Adrenal gland (tissue), 12 donors: Measurements from ENCODE around the gene TXNDC11. TPM values are rescaled to one million over a fixed set of nuclear protein-coding genes. Genes with fewer than 3 reads are reported as not detected.

Experiments
- DNase-seq, 7 donors: peaks; one replicate each; pipeline ENCODE4 v3.0.0-alpha.2; 2019 to 2020
- H3K27ac ChIP-seq, 5 donors: fragments of 200-600 bp; sonication (generic) in 4 of 5; 1 replicate in 3 of 5; 2 replicates in 2 of 5; pipeline versions ENCODE4 v1.5.1 to v1.8.0; 2016 to 2020; ENCODE audit warnings: mild to moderate bottlenecking in 1 of 5
- H3K27me3 ChIP-seq: fragments of 200-600 bp; 2 replicates; pipeline ENCODE4 v1.8.0; 2021
- H3K36me3 ChIP-seq, 2 donors: fragments of 200-600 bp; replicated peaks in 1 of 2; 1 replicate in 1 of 2; 2 replicates in 1 of 2; pipeline versions ENCODE4 v1.5.1 to v1.8.0; 2018 to 2022
- H3K4me1 ChIP-seq, 2 donors: fragments of 200-600 bp; replicated peaks in 1 of 2; 1 replicate in 1 of 2; 2 replicates in 1 of 2; pipeline versions ENCODE4 v1.5.1 to v1.8.0; 2018 to 2021
- H3K4me3 ChIP-seq, 4 donors: fragments of 200-600 bp; sonication (generic) in 3 of 4; one replicate each; pipeline ENCODE4 v1.5.1; 2016 to 2018
- H3K9me3 ChIP-seq, 3 donors: fragments of 200-600 bp; sonication (generic) in 1 of 3; replicated peaks in 1 of 3; 1 replicate in 2 of 3; 2 replicates in 1 of 3; pipeline versions ENCODE4 v1.5.1 to v1.8.0; 2016 to 2021
- POLR2A ChIP-seq, 2 donors: fragments of 450-650 bp; IDR thresholded peaks; one replicate each; pipeline ENCODE4 v1.6.1; 2017; ENCODE audit warnings: antibody characterized with exemption in 2 of 2, mild to moderate bottlenecking in 2 of 2, moderate library complexity in 1 of 2
- WGBS, 4 donors: extraction: QIAGEN DNeasy Blood & Tissue Kit in 2 of 4; methylation state at CpG; one replicate each; pipeline versions ENCODE4 v1.1.5 to v1.1.7; 2013 to 2017; 5-methylcytosine and 5-hydroxymethylcytosine counted together
- intact Hi-C, 2 donors: fragments of 100-400 bp; cut with DNase I; formaldehyde crosslinking; loops; one replicate each; pipeline versions ENCODE4 v1.14.1 to v1.15.0; 2022 to 2023
- polyA plus RNA-seq, 3 donors: library from polyadenylated mRNA; stranded (reverse); fragments of 200-250 nt in 2 of 3; fragments of 350-450 nt in 1 of 3; fragmentation: Illumina TruSeq in 1 of 3; extraction: RNeasy Lipid Tissue Mini Kit (QIAGEN cat#74804) in 1 of 3; gene quantifications; one replicate each; pipeline ENCODE4 v1.2.3, GENCODE V29; 2013 to 2014
- total RNA-seq, 9 donors: library from RNA; depleted of rRNA in 4 of 9; stranded (reverse); fragments of >200 nt in 4 of 9; fragments of 120-200 nt in 1 of 9; fragmentation: NEBNext Ultra II Directional in 1 of 9; extraction: Animal tissue kit (Norgen Biotek cat#: 25700) in 1 of 9; gene quantifications; one replicate each; pipeline versions ENCODE4 v1.1.0 to v1.2.4, GENCODE V29; 2013 to 2023
- TF ChIP-seq, protein P1 (sequence below), 6 experiments: fragments of 450-650 bp in 4 of 6; fragments of 200-600 bp in 2 of 6; sonication (generic) in 1 of 6; IDR thresholded peaks; 1 replicate in 5 of 6; 2 replicates in 1 of 6; pipeline versions ENCODE4 v1.5.1 to v1.8.0; 2016 to 2021; ENCODE audit warnings: antibody characterized with exemption in 6 of 6, mild to moderate bottlenecking in 2 of 6, moderate library complexity in 1 of 6
- donor health status: healthy with polysubstance abuse.
- donor health status: Bipolar disorder and iron deficiency.
- donor health status: DM: yes; HTN: yes; CAD: no.
- donor health status: DM: no; HTN: no; CAD: no.
- donor health status: DM: no; HTN: no; CAD: no.
- donor health status: DM: yes; HTN: yes; CAD: no.

The TXNDC11 gene
- total and polyA plus RNA-seq, 12 donors: 33.5 to 78.1 (median 50.4) TPM

DNA sequence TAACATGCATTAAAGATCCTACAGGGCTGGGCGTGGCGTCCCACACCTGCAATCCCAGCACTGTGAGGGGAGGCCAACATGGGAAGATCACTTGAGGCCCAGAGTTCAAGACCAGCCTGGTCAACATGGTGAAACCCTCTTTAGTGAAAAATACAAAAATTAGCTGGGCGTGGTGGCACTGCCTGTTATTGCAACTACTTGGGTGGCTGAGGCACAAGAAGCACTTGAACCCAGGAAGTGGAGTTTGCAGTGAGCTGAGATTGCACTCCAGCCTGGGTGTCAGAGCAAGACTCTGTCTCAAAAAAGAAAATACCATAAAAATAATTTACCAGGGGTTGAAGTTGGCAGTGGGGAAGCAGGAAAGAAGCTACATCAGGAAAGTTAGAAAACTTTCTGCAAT, 12.9 kb downstream of the TXNDC11 start:
- H3K4me3 ChIP-seq: no peak overlapping the region
- no peaks in the 10 kb centered on the region for H3K9me3 ChIP-seq
- DNase-seq: no peak
- peaks cover 13 to 29% of the 10 kb centered on the region in 2 donors for H3K4me1 ChIP-seq
- peaks cover 0 to 68% of the 10 kb centered on the region in 2 donors for H3K36me3 ChIP-seq
- TF ChIP-seq, protein P1, sequence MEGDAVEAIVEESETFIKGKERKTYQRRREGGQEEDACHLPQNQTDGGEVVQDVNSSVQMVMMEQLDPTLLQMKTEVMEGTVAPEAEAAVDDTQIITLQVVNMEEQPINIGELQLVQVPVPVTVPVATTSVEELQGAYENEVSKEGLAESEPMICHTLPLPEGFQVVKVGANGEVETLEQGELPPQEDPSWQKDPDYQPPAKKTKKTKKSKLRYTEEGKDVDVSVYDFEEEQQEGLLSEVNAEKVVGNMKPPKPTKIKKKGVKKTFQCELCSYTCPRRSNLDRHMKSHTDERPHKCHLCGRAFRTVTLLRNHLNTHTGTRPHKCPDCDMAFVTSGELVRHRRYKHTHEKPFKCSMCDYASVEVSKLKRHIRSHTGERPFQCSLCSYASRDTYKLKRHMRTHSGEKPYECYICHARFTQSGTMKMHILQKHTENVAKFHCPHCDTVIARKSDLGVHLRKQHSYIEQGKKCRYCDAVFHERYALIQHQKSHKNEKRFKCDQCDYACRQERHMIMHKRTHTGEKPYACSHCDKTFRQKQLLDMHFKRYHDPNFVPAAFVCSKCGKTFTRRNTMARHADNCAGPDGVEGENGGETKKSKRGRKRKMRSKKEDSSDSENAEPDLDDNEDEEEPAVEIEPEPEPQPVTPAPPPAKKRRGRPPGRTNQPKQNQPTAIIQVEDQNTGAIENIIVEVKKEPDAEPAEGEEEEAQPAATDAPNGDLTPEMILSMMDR (IDR thresholded peaks at IDR 0.05): no peak
- TF ChIP-seq POLR2A (IDR thresholded peaks at IDR 0.05): no peak
- intact Hi-C loops: no loop called here
- 96 to 98% (median 98%) methylated on average over 3 of the region's 3 CpGs for WGBS, 4 donors
- H3K27me3 ChIP-seq: no peaks in the 10 kb centered on the region
- H3K27ac ChIP-seq: no peak overlapping the region

GRCh38 chr16:11727796-11728543, 14.7 kb downstream of the TXNDC11 start:
- intact Hi-C loops: no loop called here
- no peak for DNase-seq
- no peak for TF ChIP-seq POLR2A (IDR thresholded peaks at IDR 0.05)
- TF ChIP-seq, protein P1 (IDR thresholded peaks at IDR 0.05): no peak
- Histone ChIP-seq H3K9me3 (no peaks in the 10 kb centered on the region), H3K27me3 (no peaks in the 10 kb centered on the region), H3K27ac (no peak overlapping the region), H3K4me3 (no peak overlapping the region), H3K36me3 (peaks cover 0 to 64% of the 10 kb centered on the region in 2 donors), H3K4me1 (peaks cover 0 to 15% of the 10 kb centered on the region in 2 donors)
- 66 to 74% (median 73%) methylated on average over 4 of the region's 4 CpGs for WGBS, 4 donors

- Histone ChIP-seq H3K4me1 (peaks cover 0 to 14% of the 10 kb centered on the region in 2 donors), H3K36me3 (peaks cover 0 to 55% of the 10 kb centered on the region in 2 donors), H3K27me3 (no peaks in the 10 kb centered on the region), H3K4me3 (no peak overlapping the region), H3K9me3 (no peaks in the 10 kb centered on the region), H3K27ac (no peak overlapping the region)
- intact Hi-C loops: no loop called here
- DNase-seq: no peak
- TF ChIP-seq, protein P1 (IDR thresholded peaks at IDR 0.05): no peak
- TF ChIP-seq POLR2A (IDR thresholded peaks at IDR 0.05): no peak
- WGBS, 4 donors: 84 to 99% (median 95%) methylated on average over 8 of the region's 8 CpGs
These were observed 16.6 kb downstream of the TXNDC11 start for GRCh38 chr16:11726008-11726407.

- DNase-seq: no peak
- Histone ChIP-seq H3K36me3 (peaks cover 0 to 60% of the 10 kb centered on the region in 2 donors), H3K4me3 (no peak overlapping the region), H3K27me3 (no peaks in the 10 kb centered on the region), H3K27ac (no peak overlapping the region), H3K4me1 (peaks cover 0 to 8% of the 10 kb centered on the region in 2 donors), H3K9me3 (no peaks in the 10 kb centered on the region)
- intact Hi-C loops: no loop called here
- TF ChIP-seq POLR2A (IDR thresholded peaks at IDR 0.05): no peak
- TF ChIP-seq, protein P1 (IDR thresholded peaks at IDR 0.05): no peak
- 91 to 100% (median 95%) methylated on average over 1 of the region's 1 CpG for WGBS, 4 donors
These were observed 17.2 kb downstream of the TXNDC11 start for GRCh38 chr16:11725457-11725856.
